SK-N-SH (cell line): ENCODE data around the gene RAB1B.

Source experiments
- YY1 ChIP-seq: IDR thresholded peaks from 2 replicates; pipeline ENCODE4 v1.4.0; 2012; ENCODE audit warnings: low read depth, mild to moderate bottlenecking
- TF ChIP-seq, protein P1 (sequence below): IDR thresholded peaks from 2 replicates; pipeline ENCODE4 v1.4.0; 2012; ENCODE audit warnings: low read depth, borderline replicate concordance

GRCh38 chr11:66290330-66290621 lies 21.8 kb downstream of the RAB1B start:
- TF ChIP-seq, protein P1, sequence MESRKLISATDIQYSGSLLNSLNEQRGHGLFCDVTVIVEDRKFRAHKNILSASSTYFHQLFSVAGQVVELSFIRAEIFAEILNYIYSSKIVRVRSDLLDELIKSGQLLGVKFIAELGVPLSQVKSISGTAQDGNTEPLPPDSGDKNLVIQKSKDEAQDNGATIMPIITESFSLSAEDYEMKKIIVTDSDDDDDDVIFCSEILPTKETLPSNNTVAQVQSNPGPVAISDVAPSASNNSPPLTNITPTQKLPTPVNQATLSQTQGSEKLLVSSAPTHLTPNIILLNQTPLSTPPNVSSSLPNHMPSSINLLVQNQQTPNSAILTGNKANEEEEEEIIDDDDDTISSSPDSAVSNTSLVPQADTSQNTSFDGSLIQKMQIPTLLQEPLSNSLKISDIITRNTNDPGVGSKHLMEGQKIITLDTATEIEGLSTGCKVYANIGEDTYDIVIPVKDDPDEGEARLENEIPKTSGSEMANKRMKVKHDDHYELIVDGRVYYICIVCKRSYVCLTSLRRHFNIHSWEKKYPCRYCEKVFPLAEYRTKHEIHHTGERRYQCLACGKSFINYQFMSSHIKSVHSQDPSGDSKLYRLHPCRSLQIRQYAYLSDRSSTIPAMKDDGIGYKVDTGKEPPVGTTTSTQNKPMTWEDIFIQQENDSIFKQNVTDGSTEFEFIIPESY, result no peak
- TF ChIP-seq YY1, result no peak
